HCT116 (cell line): ENCODE data around the gene MAPK1. TPM values are rescaled to one million over a fixed set of nuclear protein-coding genes. Genes with fewer than 3 reads are reported as not detected.

Source experiments
- ATAC-seq: fragments of 200-7000 bp; cut with Tn5 transposase; 2 replicates; pipeline ENCODE4 v1.9.1; 2020; ENCODE audit warnings: mild to moderate bottlenecking, moderate library complexity
- BruUV-seq: library from RNA; stranded (reverse); fragments of 400-500 nt; replicated peaks from 2 replicates; lab custom pipeline; 2021; lab: Mats Ljungman, UMichigan
- CTCF ChIA-PET: fragments of 300-600 bp; sonication (Branson Sonifier 250); formaldehyde crosslinking; loops from one replicate; lab custom pipeline; 2021; ENCODE audit warnings: antibody characterized with exemption; lab: Charles Lee
- POLR2A ChIA-PET: fragments of 300-600, 350-600 bp; sonication (Branson Sonifier 250); formaldehyde crosslinking; loops from one replicate; lab custom pipeline; 2021; ENCODE audit warnings: antibody characterized with exemption; lab: Charles Lee
- RAD21 ChIA-PET, 2 experiments: fragments of 300-600 bp; sonication (Branson Sonifier 250); formaldehyde crosslinking; loops; one replicate each; lab custom pipeline; 2023; ENCODE audit warnings: low total read pairs in 2 of 2; ENCODE audit not compliant: uncharacterized antibody in 2 of 2, unreplicated experiment in 2 of 2, low non-redundant PET in 1 of 2; lab: Charles Lee
- DNase-seq: peaks from one replicate; pipeline ENCODE4 v3.0.0-alpha.2; 2010; ENCODE audit warnings: low read depth, low spot score
- H2AFZ ChIP-seq: fragments of 200-600 bp; shearing (Covaris generic), sonication (generic); 2 replicates; pipeline ENCODE4 v1.6.1; 2017; ENCODE audit warnings: low read depth, mixed run types, mixed read lengths, antibody characterized with exemption, low read length; ENCODE audit not compliant: poor library complexity, severe bottlenecking
- H3K27ac ChIP-seq: 2 replicates; pipeline ENCODE4 v1.5.1; 2012; ENCODE audit warnings: low read depth, low read length
- H3K27me3 ChIP-seq: fragments of 200-600 bp; sonication (generic); 2 replicates; pipeline ENCODE4 v1.6.1; 2016; ENCODE audit warnings: mixed run types, low read length, mixed read lengths; ENCODE audit not compliant: insufficient read depth
- H3K36me3 ChIP-seq, 2 experiments: fragments of 200-500 bp in 1 of 2; fragments of 200-600 bp in 1 of 2; sonication (Bioruptor generic) in 1 of 2; sonication (generic) in 1 of 2; 2 replicates each; pipeline versions ENCODE4 v1.5.1 to v1.6.1; 2014 to 2016; ENCODE audit warnings: low read length in 2 of 2, inconsistent platforms in 1 of 2, mixed read lengths in 1 of 2, mixed run types in 1 of 2; ENCODE audit not compliant: insufficient read depth in 2 of 2, control insufficient read depth in 1 of 2
- H3K4me1 ChIP-seq, 2 experiments: fragments of 200-600 bp in 1 of 2; sonication (generic) in 1 of 2; 2 replicates each; pipeline versions ENCODE4 v1.5.1 to v1.6.1; 2012 to 2017; ENCODE audit warnings: low read length in 2 of 2, inconsistent platforms in 1 of 2, mild to moderate bottlenecking in 1 of 2, mixed read lengths in 1 of 2, mixed run types in 1 of 2, moderate library complexity in 1 of 2; ENCODE audit not compliant: insufficient read depth in 2 of 2, control insufficient read depth in 1 of 2
- H3K4me2 ChIP-seq: fragments of 200-600 bp; sonication (generic); 2 replicates; pipeline ENCODE4 v1.6.1; 2017; ENCODE audit warnings: mixed run types, low read length, mixed read lengths
- H3K4me3 ChIP-seq, 2 experiments: fragments of 200-600 bp in 1 of 2; sonication (generic) in 1 of 2; replicated peaks in 1 of 2; 2 replicates each; pipeline ENCODE4 v1.5.1; 2011 to 2016; ENCODE audit warnings: low read length in 2 of 2, control low read depth in 1 of 2, low read depth in 1 of 2, mild to moderate bottlenecking in 1 of 2, mixed read lengths in 1 of 2, mixed run types in 1 of 2
- H3K79me2 ChIP-seq: fragments of 200-600 bp; sonication (generic); 2 replicates; pipeline ENCODE4 v1.6.1; 2017; ENCODE audit warnings: mild to moderate bottlenecking, mixed run types, low read length, moderate library complexity, mixed read lengths; ENCODE audit not compliant: insufficient read depth
- H3K9ac ChIP-seq: fragments of 200-600 bp; sonication (generic); 2 replicates; pipeline ENCODE4 v1.6.1; 2016; ENCODE audit warnings: low read length, mixed read lengths
- H3K9me2 ChIP-seq: fragments of 200-600 bp; sonication (generic), shearing (Covaris generic); 2 replicates; pipeline ENCODE4 v1.6.1; 2017; ENCODE audit warnings: mixed run types, mild to moderate bottlenecking, moderate library complexity; ENCODE audit not compliant: insufficient read depth
- H3K9me3 ChIP-seq, 2 experiments: fragments of 200-500 bp in 1 of 2; fragments of 200-600 bp in 1 of 2; sonication (Bioruptor generic) in 1 of 2; sonication (generic) in 1 of 2; 2 replicates each; pipeline ENCODE4 v1.6.1; 2014 to 2017; ENCODE audit warnings: low read length in 2 of 2, mixed read lengths in 2 of 2, inconsistent platforms in 1 of 2, low read depth in 1 of 2, mild to moderate bottlenecking in 1 of 2, mixed run types in 1 of 2, moderate library complexity in 1 of 2; ENCODE audit not compliant: control insufficient read depth in 1 of 2, insufficient read depth in 1 of 2
- H4K20me1 ChIP-seq: fragments of 200-600 bp; sonication (generic), shearing (Covaris generic); 2 replicates; pipeline ENCODE4 v1.6.1; 2017; ENCODE audit warnings: mixed run types, mild to moderate bottlenecking, moderate library complexity; ENCODE audit not compliant: insufficient read depth
- CBX3 ChIP-seq: IDR thresholded peaks from 2 replicates; pipeline ENCODE4 v1.6.1; 2012; ENCODE audit warnings: low read depth
- EZH2phosphoT487 ChIP-seq: fragments of 200-600 bp; IDR thresholded peaks from 2 replicates; pipeline ENCODE4 v1.6.1; 2018; ENCODE audit warnings: antibody characterized with exemption, borderline replicate concordance
- FOSL1 ChIP-seq: IDR thresholded peaks from 2 replicates; pipeline ENCODE4 v1.6.1; 2012; ENCODE audit warnings: low read depth
- JUND ChIP-seq: IDR thresholded peaks from 2 replicates; pipeline ENCODE4 v1.6.1; 2012
- MAX ChIP-seq: IDR thresholded peaks from 2 replicates; pipeline ENCODE4 v1.6.1; 2012
- POLR2A ChIP-seq: IDR thresholded peaks from 2 replicates; pipeline ENCODE4 v1.7.0; 2011; ENCODE audit warnings: borderline replicate concordance; ENCODE audit not compliant: insufficient read depth, insufficient read length; ENCODE audit errors: extremely low read depth
- REST ChIP-seq: IDR thresholded peaks from 2 replicates; pipeline ENCODE4 v1.6.1; 2012; ENCODE audit warnings: low read depth
- ZNF274 ChIP-seq: fragments of 200-500 bp; sonication (Bioruptor generic); IDR thresholded peaks from 2 replicates; pipeline ENCODE4 v1.6.1; 2014; ENCODE audit warnings: mild to moderate bottlenecking, low read depth, low read length, inconsistent platforms
- intact Hi-C: fragments of 100-400 bp; cut with micrococcal nuclease; formaldehyde crosslinking; loops from 2 replicates; pipeline ENCODE4 v1.10.0; 2022
- total RNA-seq: library from RNA; stranded (reverse); gene quantifications from one replicate; pipeline ENCODE4 v1.2.1, GENCODE V29; 2021; ENCODE audit not compliant: unreplicated experiment
- TF ChIP-seq, protein P1 (sequence below): IDR thresholded peaks from 2 replicates; pipeline ENCODE4 v1.6.1; 2012

The MAPK1 gene
- total RNA-seq, 1 experiment from 2014 or later = 137 TPM

- Histone ChIP-seq H3K4me1 (no peaks in the 10 kb centered on the region), H3K9ac (no peak overlapping the region), H3K79me2 (no peaks in the 10 kb centered on the region), H3K9me2 (no peaks in the 10 kb centered on the region), H2AFZ (no peak overlapping the region), H3K4me3 (no peak overlapping the region), H3K4me2 (no peak overlapping the region), H4K20me1 (no peaks in the 10 kb centered on the region), H3K27me3 (no peaks in the 10 kb centered on the region), H3K36me3 (peaks cover 29 to 31% of the 10 kb centered on the region in 2 experiments; a peak in 3 of 4 replicates), H3K9me3 (no peaks in the 10 kb centered on the region), H3K27ac (no peak overlapping the region)
- no peak for TF ChIP-seq JUND
- TF ChIP-seq EZH2phosphoT487 = no peak
- TF ChIP-seq, protein P1, sequence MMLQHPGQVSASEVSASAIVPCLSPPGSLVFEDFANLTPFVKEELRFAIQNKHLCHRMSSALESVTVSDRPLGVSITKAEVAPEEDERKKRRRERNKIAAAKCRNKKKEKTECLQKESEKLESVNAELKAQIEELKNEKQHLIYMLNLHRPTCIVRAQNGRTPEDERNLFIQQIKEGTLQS = no peak
- no peak for TF ChIP-seq CBX3
- TF ChIP-seq POLR2A = no peak
- no peak for TF ChIP-seq MAX
- TF ChIP-seq ZNF274 = no peak
- TF ChIP-seq FOSL1 = no peak
- TF ChIP-seq REST = no peak
- ChIA-PET POLR2A (no interaction called here), CTCF (no interaction called here), RAD21 (no interaction called here)
- DNase-seq (no peak), ATAC-seq (no peak)
- intact Hi-C loops = no loop called here
- BruUV-seq = no TSS peak
Observed at GRCh38 chr22:21761086-21761485, 106.4 kb downstream of the MAPK1 start.
